ENCODE measurements around the gene DENND4B. TPM values are rescaled to one million over a fixed set of nuclear protein-coding genes. Genes with fewer than 3 reads are reported as not detected.

Gene DENND4B
- total RNA-seq, 6 experiments from 2014 or later: 20.5 to 26.6 (median 23.4) TPM

- no peak for TF ChIP-seq CTCF (IDR thresholded peaks at IDR 0.05)
- H3K4me1 Mint-ChIP-seq (ENCODE audit: low read depth): peaks cover 78% of the 10 kb centered on the region
- no peak for DNase-seq
- no peaks in the 10 kb centered on the region for H3K9me3 Mint-ChIP-seq
- H3K27ac Mint-ChIP-seq: peak overlapping the region; percentile 87
- peaks cover 5% of the 10 kb centered on the region; the same call in 1 of the 2 replicates for H3K36me3 Mint-ChIP-seq (ENCODE audit: low read depth)
- H3K27me3 Mint-ChIP-seq (ENCODE audit: insufficient read depth): 0 out of 2 replicates have a peak, but pooled peaks cover 4% of the 10 kb centered on the region
- H3K4me3 Mint-ChIP-seq: peak overlapping the region; percentile 89
Observed at GRCh38 chr1:153963850-153964331, 17.4 kb upstream of the DENND4B start.

GRCh38 chr1:153963030-153963849 lies 16.7 kb upstream of the DENND4B start, which contains the start of gene SLC39A1:
Gene SLC39A1 (minus strand): TSS chr1:153963537. CDS start chr1:153962715, 822 bp downstream.
- DNase-seq: peak; percentile 94
- Mint-ChIP-seq H3K4me1 (ENCODE audit: low read depth) (peaks cover 77% of the 10 kb centered on the region), H3K27ac (peak within 1 kb of the TSS; percentile 87), H3K4me3 (peak within 1 kb of the TSS; percentile 89), H3K9me3 (no peaks in the 10 kb centered on the region), H3K36me3 (ENCODE audit: low read depth) (peaks cover 5% of the 10 kb centered on the region; the same call in 1 of the 2 replicates), H3K27me3 (ENCODE audit: insufficient read depth) (0 out of 2 replicates have a peak, but pooled peaks cover 4% of the 10 kb centered on the region)
- no peak for TF ChIP-seq CTCF (IDR thresholded peaks at IDR 0.05)

GRCh38 chr1:153962088-153963029 lies 15.8 kb upstream of the DENND4B start:
- Mint-ChIP-seq H3K27ac (peak overlapping the region; percentile 87), H3K36me3 (ENCODE audit: low read depth) (peaks cover 5% of the 10 kb centered on the region; the same call in 1 of the 2 replicates), H3K9me3 (no peaks in the 10 kb centered on the region), H3K4me3 (peak overlapping the region; percentile 89), H3K27me3 (ENCODE audit: insufficient read depth) (peaks cover 6% of the 10 kb centered on the region; the same call in 1 of the 2 replicates), H3K4me1 (ENCODE audit: low read depth) (peaks cover 70% of the 10 kb centered on the region)
- no peak for TF ChIP-seq CTCF (IDR thresholded peaks at IDR 0.05)
- DNase-seq: peak; percentile 50

GRCh38 chr1:153961421-153961820 lies 14.9 kb upstream of the DENND4B start:
- TF ChIP-seq CTCF (IDR thresholded peaks at IDR 0.05): no peak
- H3K9me3 Mint-ChIP-seq: no peaks in the 10 kb centered on the region
- peaks cover 73% of the 10 kb centered on the region for H3K4me1 Mint-ChIP-seq (ENCODE audit: low read depth)
- peaks cover 5% of the 10 kb centered on the region; the same call in 1 of the 2 replicates for H3K36me3 Mint-ChIP-seq (ENCODE audit: low read depth)
- H3K4me3 Mint-ChIP-seq: peak overlapping the region; percentile 89
- H3K27ac Mint-ChIP-seq: peak overlapping the region; percentile 37; the same call in 1 of the 2 replicates
- peaks cover 6% of the 10 kb centered on the region; the same call in 1 of the 2 replicates for H3K27me3 Mint-ChIP-seq (ENCODE audit: insufficient read depth)
- no peak for DNase-seq

- Mint-ChIP-seq H3K27me3 (ENCODE audit: insufficient read depth) (peaks cover 6% of the 10 kb centered on the region; the same call in 1 of the 2 replicates), H3K4me1 (ENCODE audit: low read depth) (peaks cover 71% of the 10 kb centered on the region), H3K27ac (no peak overlapping the region), H3K4me3 (no peak overlapping the region), H3K9me3 (no peaks in the 10 kb centered on the region), H3K36me3 (ENCODE audit: low read depth) (peaks cover 5% of the 10 kb centered on the region; the same call in 1 of the 2 replicates)
- no peak for DNase-seq
- no peak for TF ChIP-seq CTCF (IDR thresholded peaks at IDR 0.05)
Observed at GRCh38 chr1:153960206-153960605, 13.7 kb upstream of the DENND4B start.
